ENCODE data around the gene C16orf87.

C16orf87 gene

DNA sequence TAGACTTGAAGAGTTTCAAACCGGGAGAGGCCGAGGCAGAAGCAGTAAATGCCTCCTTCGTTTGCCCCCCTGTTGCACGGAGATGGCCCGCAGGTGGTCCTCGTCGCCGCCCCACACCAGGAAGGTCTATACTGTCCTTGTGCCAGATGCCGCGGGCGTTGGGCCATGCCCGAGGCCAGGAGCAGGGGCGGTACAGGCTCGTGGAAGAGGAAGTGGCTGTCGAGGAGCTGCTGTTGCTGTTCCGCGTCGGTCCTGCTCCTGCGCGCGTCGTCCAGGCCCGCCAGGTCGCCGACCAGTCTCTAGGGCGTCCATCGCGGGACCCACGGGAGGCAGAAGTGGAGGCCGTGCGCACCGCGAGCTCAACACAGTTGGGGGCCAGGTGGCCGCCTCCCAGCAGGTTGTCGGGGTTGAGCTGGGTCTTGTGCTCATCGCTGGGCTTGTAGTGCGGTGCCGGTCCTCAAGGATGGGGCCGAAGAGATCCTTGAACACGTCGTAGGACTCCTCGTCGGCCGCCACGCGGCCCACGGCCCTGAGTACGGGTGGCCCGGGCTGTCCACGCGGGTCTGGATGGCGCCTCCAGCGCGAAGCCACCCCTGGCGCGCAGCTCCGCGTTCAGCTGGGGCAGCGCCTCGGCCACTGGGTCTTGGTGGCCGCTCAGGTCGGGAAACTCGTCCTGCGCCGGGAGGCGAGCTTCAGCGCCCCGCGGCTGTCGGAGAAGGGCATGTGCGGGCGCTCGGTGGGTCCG is 13.1 kb upstream of the C16orf87 start:
- no peak for DNase-seq

DNA sequence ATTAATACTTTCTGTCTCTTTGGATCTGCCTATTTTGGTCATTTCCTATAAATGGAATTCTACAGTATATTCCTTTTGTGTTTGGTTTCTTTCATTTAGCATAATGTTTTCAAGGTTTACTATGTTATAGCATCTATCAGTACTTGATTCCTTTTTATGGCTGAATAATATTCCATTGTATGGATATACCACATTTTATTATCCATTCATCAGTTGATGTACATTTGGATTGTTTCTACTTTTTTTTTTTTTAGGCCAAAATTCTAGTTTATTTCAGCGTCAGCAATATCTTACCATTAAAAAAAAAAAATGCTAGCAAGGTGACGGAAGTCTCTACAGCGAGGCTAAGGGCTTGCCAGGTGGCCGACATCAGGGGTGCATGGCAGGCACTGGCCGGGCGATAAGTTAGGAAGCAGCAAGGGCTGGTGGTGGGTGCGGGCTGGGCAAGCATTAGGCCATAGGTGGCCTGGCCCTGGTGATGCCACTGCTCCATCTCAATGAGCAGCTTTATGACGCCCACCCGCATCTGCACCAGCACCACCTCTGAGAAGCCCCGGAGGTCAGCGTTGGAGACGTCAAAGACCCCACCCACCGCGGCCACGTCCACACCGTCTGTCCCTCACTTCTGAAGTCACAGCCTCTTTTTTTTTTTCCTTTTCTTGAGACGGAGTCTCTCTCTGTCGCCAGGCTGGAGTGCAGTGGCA is 11.4 kb upstream of the C16orf87 start:
- DNase-seq: no peak

DNA sequence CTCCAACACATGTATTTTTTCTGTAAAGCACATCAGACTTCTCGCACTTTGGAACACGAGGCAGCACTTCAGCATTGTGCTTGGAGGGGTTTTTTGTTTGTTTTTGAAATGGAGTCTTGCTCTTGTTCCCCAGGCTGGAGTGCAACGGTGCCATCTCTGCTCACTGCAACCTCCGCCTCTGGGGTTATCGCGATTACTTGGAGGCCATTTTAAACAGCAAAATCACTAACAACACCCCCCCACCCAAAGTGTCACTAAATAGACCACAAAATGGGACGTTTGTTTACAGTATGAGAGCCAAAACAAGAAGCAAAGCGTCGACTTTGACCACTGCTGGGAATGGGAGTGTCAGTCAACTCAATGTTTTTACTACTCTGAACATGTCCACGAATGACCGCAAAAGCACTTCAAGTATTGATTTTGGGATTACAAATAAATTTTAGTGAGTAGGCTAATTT is 9.0 kb upstream of the C16orf87 start:
- DNase-seq: no peak

DNA sequence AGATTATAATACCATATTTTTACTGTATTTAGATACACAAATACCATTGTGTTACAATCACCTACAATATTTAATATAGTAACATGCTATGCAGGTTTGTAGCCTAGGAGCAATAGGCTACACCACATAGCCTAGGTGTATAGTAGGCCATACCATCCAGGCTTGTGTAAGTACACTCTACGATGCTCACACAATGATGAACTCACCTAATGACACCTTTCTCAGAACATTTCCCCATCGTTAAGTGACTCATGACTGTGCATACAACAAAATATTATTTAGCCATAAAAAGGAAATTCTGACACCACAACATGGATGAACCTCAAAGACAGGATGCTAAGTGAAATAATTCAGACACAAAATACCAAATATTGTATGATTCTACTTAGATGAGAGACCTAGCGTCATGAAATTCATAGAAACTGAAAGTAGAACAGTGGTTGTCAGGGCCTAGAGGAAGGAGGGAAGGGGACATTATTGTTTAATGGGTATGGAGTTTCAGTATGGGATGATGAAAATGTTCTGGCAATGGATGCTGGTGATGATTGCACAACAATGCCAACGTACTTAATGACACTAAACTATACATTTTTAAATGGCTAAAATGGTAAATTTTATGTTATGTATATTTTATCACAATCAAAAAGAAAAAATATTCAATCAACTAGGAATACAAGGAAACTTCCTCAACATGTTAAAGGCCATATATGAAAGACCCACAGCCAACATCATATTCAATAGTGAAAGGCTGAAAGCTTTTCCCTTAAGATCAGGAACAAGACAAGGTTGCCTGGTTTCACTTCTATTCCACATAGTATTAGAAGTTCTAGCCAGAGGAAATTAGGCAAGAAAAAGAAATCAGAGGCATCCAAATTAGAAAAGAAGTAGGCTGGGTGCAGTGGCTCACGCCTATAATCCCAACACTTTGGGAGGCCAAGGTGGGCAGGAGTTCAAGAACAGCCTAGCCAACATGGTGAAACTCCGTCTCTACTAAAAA is 5.9 kb upstream of the C16orf87 start:
- DNase-seq: no peak

- peak; percentile 2 for DNase-seq
Measured at GRCh38 chr16:46833460-46833800, 2.5 kb upstream of the C16orf87 start.

DNA sequence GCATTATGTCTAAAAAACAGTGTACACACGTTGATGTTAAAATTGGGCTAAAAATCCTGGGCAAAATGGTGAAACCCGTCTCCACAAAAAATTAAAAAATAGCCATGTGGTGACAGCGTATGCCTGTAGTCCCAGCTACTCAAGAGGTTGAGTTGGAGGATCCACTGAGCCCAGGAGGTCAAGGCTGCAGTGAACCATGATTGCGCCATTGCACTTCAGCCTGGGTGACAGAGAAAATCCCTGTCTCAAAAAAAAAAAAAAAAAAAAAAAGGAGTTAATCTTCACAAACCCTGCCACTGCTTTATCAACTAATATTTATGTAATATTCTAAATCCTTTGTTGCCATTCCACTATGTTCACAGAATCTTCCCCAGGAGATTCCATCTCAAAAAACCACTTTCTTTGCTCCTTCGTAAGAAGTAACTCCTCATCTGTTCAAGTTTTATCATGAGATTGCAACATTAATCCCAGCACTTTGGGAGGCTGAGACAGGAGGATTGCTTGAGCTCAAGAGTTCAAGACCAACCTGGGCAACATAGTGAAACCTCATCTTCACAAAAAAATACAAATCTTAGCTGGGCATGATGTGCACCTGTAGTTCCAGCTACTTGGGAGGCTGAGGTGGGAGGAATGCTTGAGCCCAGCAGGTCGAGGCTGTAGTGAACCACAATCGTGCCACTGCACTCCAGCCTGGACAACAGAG is 1.9 kb upstream of the C16orf87 start:
- no peak for DNase-seq

GRCh38 chr16:46830417-46830901 is 521 bp downstream of the C16orf87 start:
- peak; percentile 28 for DNase-seq

- no peak for DNase-seq
Measured at GRCh38 chr16:46828943-46829342, 2.0 kb downstream of the C16orf87 start.

DNA sequence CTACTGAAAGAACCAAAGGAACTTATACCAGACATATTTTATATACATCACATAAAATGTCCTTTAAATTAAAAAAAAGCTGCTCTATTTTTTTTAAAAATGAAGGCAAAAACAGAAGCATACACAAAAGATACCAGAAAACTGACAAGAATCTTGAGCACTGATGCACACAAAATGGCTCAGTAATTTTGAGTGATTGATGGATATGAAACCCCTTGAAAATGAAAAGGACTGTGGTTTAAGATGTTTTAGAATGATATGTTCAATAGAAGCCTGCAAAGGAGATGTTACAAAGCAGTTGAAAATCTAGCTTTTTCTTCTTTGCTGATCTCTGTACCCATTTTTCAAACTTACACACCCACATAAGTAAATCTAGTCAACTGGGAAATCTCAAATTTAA is 2.7 kb downstream of the C16orf87 start:
- no peak for DNase-seq

DNA sequence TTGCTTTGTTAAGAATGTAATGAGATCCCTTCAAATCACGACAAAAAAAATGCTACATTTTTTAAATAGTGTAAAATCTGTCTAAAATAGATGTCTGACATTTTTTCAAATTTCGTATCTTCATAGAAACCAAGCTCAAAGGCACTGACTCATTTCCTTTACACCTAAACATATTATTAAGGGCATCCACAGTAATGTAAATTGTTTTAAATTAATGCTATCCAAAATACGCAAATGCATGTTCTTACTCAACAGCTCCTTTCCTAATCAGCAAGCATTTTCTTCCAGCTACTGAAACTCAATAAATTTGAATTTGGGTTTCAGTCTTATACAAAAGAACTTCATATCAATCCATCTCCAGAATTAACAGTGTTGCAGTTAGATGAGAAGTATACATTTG is 4.3 kb downstream of the C16orf87 start:
- DNase-seq: no peak

DNA sequence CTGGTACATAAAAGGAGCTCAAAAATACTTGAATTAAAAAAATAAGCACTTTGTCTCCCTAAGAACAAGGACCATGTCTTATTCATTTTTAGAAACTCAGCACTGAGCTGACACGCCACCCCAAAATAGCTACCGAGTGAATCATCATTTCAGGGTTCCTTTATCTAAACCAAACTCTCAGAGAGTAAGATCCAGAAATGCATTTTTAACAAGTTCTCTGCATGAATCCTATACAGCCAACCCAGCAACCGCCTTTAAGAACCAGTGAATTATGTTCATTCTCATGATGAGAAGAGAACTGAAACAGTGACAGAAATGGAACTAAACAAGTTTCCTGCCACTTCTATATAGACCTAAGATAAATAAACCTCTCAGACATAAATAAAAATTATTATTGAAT is 8.7 kb downstream of the C16orf87 start:
- DNase-seq: peak; percentile 70

GRCh38 chr16:46817961-46818360 is 13.0 kb downstream of the C16orf87 start:
- peak; percentile 2 for DNase-seq

- DNase-seq: no peak
Measured at GRCh38 chr16:46814790-46815189, 16.2 kb downstream of the C16orf87 start.

- DNase-seq: no peak
Measured at GRCh38 chr16:46813611-46814010, 17.4 kb downstream of the C16orf87 start.

GRCh38 chr16:46812781-46813540 is 18.0 kb downstream of the C16orf87 start:
- DNase-seq: no peak

DNA sequence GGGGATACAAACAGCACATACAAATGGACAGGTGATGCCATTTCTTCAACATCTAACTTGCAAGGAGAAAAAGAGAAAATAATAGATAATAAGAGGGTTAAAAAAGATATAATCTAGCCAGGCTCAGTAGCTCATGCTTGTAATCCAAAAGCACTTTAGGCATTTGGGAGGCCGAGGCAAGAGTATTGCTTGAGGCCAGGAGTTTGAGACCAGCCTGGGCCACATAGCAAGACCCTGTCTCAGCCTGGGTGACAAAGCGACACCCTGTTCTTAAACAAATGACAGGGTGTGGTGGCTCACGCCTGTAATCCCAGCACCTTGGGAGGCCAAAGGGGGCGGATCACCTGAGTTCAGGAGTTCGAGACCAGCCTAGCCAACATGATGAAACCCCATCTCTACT is 19.3 kb downstream of the C16orf87 start:
- DNase-seq: no peak

GRCh38 chr16:46808997-46809396 is 22.0 kb downstream of the C16orf87 start:
- DNase-seq: no peak

- DNase-seq: no peak
Measured at GRCh38 chr16:46807336-46807735, 23.6 kb downstream of the C16orf87 start.

- no peak for DNase-seq
Measured at GRCh38 chr16:46803373-46803772, 27.6 kb downstream of the C16orf87 start.

DNA sequence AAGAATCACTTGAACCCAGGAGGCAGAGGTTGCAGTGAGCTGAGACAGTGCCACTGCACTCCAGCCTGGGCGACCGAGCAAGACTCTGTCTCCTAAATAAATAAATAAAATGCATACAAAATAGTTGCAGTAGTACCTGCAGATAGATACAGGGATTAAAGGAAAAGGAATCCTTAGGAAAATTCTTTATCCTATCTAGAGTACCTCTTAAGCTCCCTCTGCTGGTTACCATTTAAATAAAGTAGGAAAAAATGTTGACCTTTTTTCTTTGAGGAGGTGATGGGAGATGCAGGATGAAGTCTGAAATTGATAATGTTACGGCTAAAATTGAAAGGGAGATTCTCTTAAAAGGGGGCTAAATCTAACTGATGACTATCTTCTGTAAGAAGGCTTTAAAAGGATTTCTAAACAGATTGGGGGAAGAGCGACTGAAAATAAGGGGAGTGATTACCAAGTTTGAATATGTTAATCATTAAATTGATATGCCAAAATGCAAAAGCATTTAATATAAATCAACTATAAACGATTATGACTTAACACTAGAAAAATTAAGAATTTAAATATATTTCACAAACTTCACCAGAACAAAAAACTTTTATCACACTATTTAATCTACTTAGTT is 29.4 kb downstream of the C16orf87 start:
- peak; percentile 17 for DNase-seq

- no peak for DNase-seq
Measured at GRCh38 chr16:46800494-46800893, 30.5 kb downstream of the C16orf87 start.

Data from fibroblast of skin of back (primary cell).